SHP77 treated with DMSO at 0.1 percent for 48 hours (cell line): ENCODE measurements around the gene ALAS1.

Experiments
- DNase-seq: peaks from one replicate; lab custom pipeline; 2025; lab: John Stamatoyannopoulos, UW

The ALAS1 gene

GRCh38 chr3:52249683-52250082 is 51.7 kb downstream of the ALAS1 start:
- no peak for DNase-seq

- no peak for DNase-seq
These were observed 52.2 kb downstream of the ALAS1 start for GRCh38 chr3:52250122-52250521.

GRCh38 chr3:52253314-52254304 is 55.6 kb downstream of the ALAS1 start:
- no peak for DNase-seq

GRCh38 chr3:52254608-52255007 is 56.6 kb downstream of the ALAS1 start:
- DNase-seq: no peak

- no peak for DNase-seq
These were observed 58.2 kb downstream of the ALAS1 start for GRCh38 chr3:52256159-52256558.

- DNase-seq: no peak
These were observed 58.7 kb downstream of the ALAS1 start for GRCh38 chr3:52256622-52257021.

- DNase-seq: no peak
These were observed 60.0 kb downstream of the ALAS1 start for GRCh38 chr3:52257911-52258310.

- no peak for DNase-seq
These were observed 61.1 kb downstream of the ALAS1 start for GRCh38 chr3:52259035-52259434.

GRCh38 chr3:52259448-52259847 is 61.5 kb downstream of the ALAS1 start:
- no peak for DNase-seq

- DNase-seq: no peak
These were observed 64.5 kb downstream of the ALAS1 start for GRCh38 chr3:52262447-52262846.
